Measurements from ENCODE around the gene FLCN.
"Not testable (repeated sequence)": the region's sequence is repeated elsewhere in the genome, so short reads cannot be mapped to it uniquely, and the experiment has no call there.

Gene FLCN
- total RNA-seq: 16.7 to 43.3 (median 35.7) reads per million in 4 donors

- DNase-seq: peak; percentile 84 to 89 (median 87)
Measured at GRCh38 chr17:17237026-17237799, at the start of gene FLCN. TSS of gene FLCN (minus strand) at chr17:17237168. CDS start at chr17:17228137, 9,031 bp downstream.

GRCh38 chr17:17285951-17286350 is 49.0 kb upstream of the FLCN start:
- DNase-seq: no peak

GRCh38 chr17:17280613-17281549 is 43.9 kb upstream of the FLCN start, which contains the start of gene COPS3:
TSS of gene COPS3 (minus strand) at chr17:17281246. CDS start at chr17:17281186, 60 bp downstream.
- peak; percentile 94 to 98 (median 97) for DNase-seq

GRCh38 chr17:17279316-17279715 is 42.3 kb upstream of the FLCN start:
- DNase-seq: no peak

GRCh38 chr17:17277431-17277830 is 40.5 kb upstream of the FLCN start:
- not testable (repeated sequence) for DNase-seq

GRCh38 chr17:17275971-17276370 is 39.0 kb upstream of the FLCN start:
- DNase-seq: no peak

GRCh38 chr17:17269926-17270773 is 33.2 kb upstream of the FLCN start:
- DNase-seq: no peak

GRCh38 chr17:17264430-17264829 is 27.5 kb upstream of the FLCN start:
- DNase-seq: no peak

- no peak for DNase-seq
Measured at GRCh38 chr17:17258998-17259397, 22.0 kb upstream of the FLCN start.

GRCh38 chr17:17258011-17258410 is 21.0 kb upstream of the FLCN start:
- DNase-seq: no peak

GRCh38 chr17:17256316-17256715 is 19.3 kb upstream of the FLCN start:
- DNase-seq: no peak

- not testable (repeated sequence) for DNase-seq
Measured at GRCh38 chr17:17255689-17256088, 18.7 kb upstream of the FLCN start.

- DNase-seq: no peak
Measured at GRCh38 chr17:17254036-17254435, 17.1 kb upstream of the FLCN start.

- DNase-seq: no peak
Measured at GRCh38 chr17:17253406-17253805, 16.4 kb upstream of the FLCN start.

GRCh38 chr17:17252149-17252661 is 15.2 kb upstream of the FLCN start:
- no peak for DNase-seq

- DNase-seq: no peak
Measured at GRCh38 chr17:17246879-17247278, 9.9 kb upstream of the FLCN start.

GRCh38 chr17:17243163-17243562 is 6.2 kb upstream of the FLCN start:
- DNase-seq: no peak

- DNase-seq: no peak
Measured at GRCh38 chr17:17242246-17242645, 5.3 kb upstream of the FLCN start.

- DNase-seq: no peak
Measured at GRCh38 chr17:17241656-17242055, 4.7 kb upstream of the FLCN start.

- DNase-seq: no peak
Measured at GRCh38 chr17:17239832-17240231, 2.9 kb upstream of the FLCN start.

- no peak for DNase-seq
Measured at GRCh38 chr17:17236295-17237025, 508 bp downstream of the FLCN start.

Data from T-helper 1 cell (primary cell).